NCI-H2107 (cell line): Measurements from ENCODE around the gene SNX27.
"Not testable (repeated sequence)": the region's sequence is repeated elsewhere in the genome, so short reads cannot be mapped to it uniquely, and the experiment has no call there.

ENCODE experiments used
- DNase-seq: peaks from one replicate; lab custom pipeline; 2025; lab: John Stamatoyannopoulos, UW

Gene SNX27

GRCh38 chr1:151639466-151639865 lies 27.6 kb downstream of the SNX27 start:
- DNase-seq: no peak

GRCh38 chr1:151641229-151641628 lies 29.4 kb downstream of the SNX27 start:
- DNase-seq: no peak

GRCh38 chr1:151643085-151643484 lies 31.2 kb downstream of the SNX27 start:
- DNase-seq: not testable (repeated sequence)

- no peak for DNase-seq
Observed at GRCh38 chr1:151644001-151644400, 32.2 kb downstream of the SNX27 start.

GRCh38 chr1:151653397-151653796 lies 41.5 kb downstream of the SNX27 start:
- DNase-seq: no peak

GRCh38 chr1:151655371-151655770 lies 43.5 kb downstream of the SNX27 start:
- DNase-seq: no peak

GRCh38 chr1:151661751-151662150 lies 49.9 kb downstream of the SNX27 start:
- DNase-seq: no peak

GRCh38 chr1:151668090-151668489 lies 56.2 kb downstream of the SNX27 start:
- DNase-seq: no peak

GRCh38 chr1:151670036-151670675 lies 58.3 kb downstream of the SNX27 start:
- DNase-seq: not testable (repeated sequence)

GRCh38 chr1:151673407-151673806 lies 61.6 kb downstream of the SNX27 start:
- DNase-seq: no peak

- no peak for DNase-seq
Observed at GRCh38 chr1:151680391-151680790, 68.5 kb downstream of the SNX27 start.

- no peak for DNase-seq
Observed at GRCh38 chr1:151680826-151681225, 69.0 kb downstream of the SNX27 start.

GRCh38 chr1:151681923-151682322 lies 70.1 kb downstream of the SNX27 start:
- DNase-seq: no peak

- not testable (repeated sequence) for DNase-seq
Observed at GRCh38 chr1:151682901-151683300, 71.1 kb downstream of the SNX27 start.

- no peak for DNase-seq
Observed at GRCh38 chr1:151684128-151684527, 72.3 kb downstream of the SNX27 start.

GRCh38 chr1:151686561-151686960 lies 74.7 kb downstream of the SNX27 start:
- no peak for DNase-seq

GRCh38 chr1:151689494-151689893 lies 77.6 kb downstream of the SNX27 start:
- no peak for DNase-seq

- no peak for DNase-seq
Observed at GRCh38 chr1:151692226-151692625, 80.4 kb downstream of the SNX27 start.

- no peak for DNase-seq
Observed at GRCh38 chr1:151693057-151693651, 81.3 kb downstream of the SNX27 start.

- no peak for DNase-seq
Observed at GRCh38 chr1:151701515-151701914, 89.7 kb downstream of the SNX27 start.

GRCh38 chr1:151702936-151703335 lies 91.1 kb downstream of the SNX27 start:
- no peak for DNase-seq

- DNase-seq: no peak
Observed at GRCh38 chr1:151703813-151704212, 92.0 kb downstream of the SNX27 start.

GRCh38 chr1:151704246-151704645 lies 92.4 kb downstream of the SNX27 start:
- no peak for DNase-seq

- no peak for DNase-seq
Observed at GRCh38 chr1:151705146-151705545, 93.3 kb downstream of the SNX27 start.
